ENCODE results near the gene CD101. TPM values are rescaled to one million over a fixed set of nuclear protein-coding genes. Genes with fewer than 3 reads are reported as not detected.
A peak's percentile ranks its signal among the peaks of the same experiment; 100 is the strongest.

CD101 gene
- total RNA-seq, 2 donors from 2014 or later, result 2.0 to 3.0 TPM

GRCh38 chr1:117010310-117010969, 8.9 kb downstream of the CD101 start:
- H3K4me3 Mint-ChIP-seq, result no peak overlapping the region
- H3K4me1 Mint-ChIP-seq (ENCODE audit: low read depth), result peaks cover 58% of the 10 kb centered on the region
- peak overlapping the region; percentile 30 for H3K27ac Mint-ChIP-seq
- DNase-seq (no peak), ATAC-seq (replicated peaks in 1 of 2) (no peak)
- H3K9me3 Mint-ChIP-seq, result no peaks in the 10 kb centered on the region
- no peaks in the 10 kb centered on the region for H3K36me3 Mint-ChIP-seq (ENCODE audit: insufficient read depth in 2 of 2)
- no peaks in the 10 kb centered on the region for H3K27me3 Mint-ChIP-seq (ENCODE audit: low read depth)

DNA sequence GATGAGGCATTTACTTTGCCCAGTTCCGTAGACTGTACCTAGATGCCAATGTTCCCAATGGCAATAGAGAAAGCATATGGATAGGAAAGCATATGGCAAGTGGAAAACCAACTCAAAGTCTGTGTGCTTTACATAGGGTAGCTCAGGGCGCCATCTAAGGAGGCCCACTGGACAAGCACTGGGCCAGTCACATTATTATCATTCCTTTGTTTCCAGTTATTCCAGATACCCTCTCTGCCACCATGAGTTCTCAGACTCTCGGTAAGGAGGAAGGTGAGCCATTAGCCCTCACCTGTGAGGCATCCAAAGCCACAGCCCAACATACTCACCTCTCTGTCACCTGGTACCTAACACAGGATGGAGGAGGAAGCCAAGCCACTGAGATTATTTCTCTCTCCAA, 9.8 kb downstream of the CD101 start:
- Mint-ChIP-seq H3K4me1 (ENCODE audit: low read depth) (peaks cover 63% of the 10 kb centered on the region), H3K4me3 (no peak overlapping the region), H3K9me3 (no peaks in the 10 kb centered on the region), H3K36me3 (ENCODE audit: insufficient read depth in 2 of 2) (no peaks in the 10 kb centered on the region), H3K27me3 (ENCODE audit: low read depth) (no peaks in the 10 kb centered on the region), H3K27ac (no peak overlapping the region)
- DNase-seq, result no peak
- no peak for ATAC-seq (replicated peaks in 1 of 2)

DNA sequence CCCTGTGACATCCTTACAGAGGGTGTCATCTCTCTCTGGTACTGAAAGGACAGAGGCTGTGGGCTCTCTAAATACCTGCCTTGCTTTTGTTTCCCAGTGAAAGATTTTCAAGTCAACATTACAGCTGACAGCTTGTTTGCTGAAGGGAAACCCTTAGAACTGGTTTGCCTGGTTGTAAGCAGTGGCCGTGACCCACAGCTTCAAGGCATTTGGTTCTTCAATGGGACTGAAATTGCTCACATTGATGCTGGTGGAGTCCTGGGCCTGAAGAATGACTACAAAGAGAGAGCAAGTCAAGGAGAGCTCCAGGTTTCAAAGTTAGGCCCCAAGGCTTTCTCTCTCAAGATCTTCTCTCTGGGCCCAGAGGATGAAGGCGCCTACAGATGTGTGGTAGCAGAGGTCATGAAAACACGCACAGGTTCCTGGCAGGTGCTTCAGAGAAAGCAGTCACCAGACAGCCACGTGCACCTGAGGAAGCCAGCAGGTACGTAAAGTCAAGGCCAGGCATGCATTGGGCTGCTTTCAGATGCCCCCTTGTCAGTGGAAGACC, 11.8 kb downstream of the CD101 start:
- no peak overlapping the region for H3K4me3 Mint-ChIP-seq
- DNase-seq, result no peak
- H3K4me1 Mint-ChIP-seq (ENCODE audit: low read depth), result peaks cover 65% of the 10 kb centered on the region
- H3K9me3 Mint-ChIP-seq, result no peaks in the 10 kb centered on the region
- no peaks in the 10 kb centered on the region for H3K36me3 Mint-ChIP-seq (ENCODE audit: insufficient read depth in 2 of 2)
- no peak overlapping the region for H3K27ac Mint-ChIP-seq
- H3K27me3 Mint-ChIP-seq (ENCODE audit: low read depth), result no peaks in the 10 kb centered on the region
- ATAC-seq (replicated peaks in 1 of 2), result no peak

GRCh38 chr1:117014209-117014608, 12.6 kb downstream of the CD101 start:
- Mint-ChIP-seq H3K27ac (no peak overlapping the region), H3K27me3 (ENCODE audit: low read depth) (no peaks in the 10 kb centered on the region), H3K36me3 (ENCODE audit: insufficient read depth in 2 of 2) (no peaks in the 10 kb centered on the region), H3K4me3 (peak overlapping the region; percentile 27 to 49), H3K9me3 (no peaks in the 10 kb centered on the region), H3K4me1 (ENCODE audit: low read depth) (peaks cover 56% of the 10 kb centered on the region)
- DNase-seq (peak in 1 of 2 donors; percentile 18), ATAC-seq (replicated peaks in 1 of 2) (peak; percentile 81 to 82)

DNA sequence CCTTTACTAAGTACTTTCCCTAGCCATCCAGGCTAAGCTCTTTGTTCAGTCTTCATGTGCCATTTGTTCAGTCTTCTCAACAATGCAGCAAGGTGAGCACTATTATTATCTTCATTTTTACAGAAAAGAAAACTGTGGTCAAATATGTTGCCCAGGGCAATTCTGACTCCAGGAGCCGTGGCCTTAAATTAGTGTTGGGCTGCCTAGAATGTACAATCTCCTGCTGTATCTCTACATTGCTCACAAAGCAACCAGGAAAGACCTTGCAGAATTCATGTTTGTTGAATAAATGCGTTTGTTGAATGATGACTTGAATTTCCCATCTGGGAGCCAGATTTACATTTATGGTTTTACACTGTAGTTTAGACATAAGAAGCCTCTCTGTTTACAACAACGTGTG, 14.2 kb downstream of the CD101 start:
- Mint-ChIP-seq H3K9me3 (no peaks in the 10 kb centered on the region), H3K4me1 (ENCODE audit: low read depth) (peaks cover 49% of the 10 kb centered on the region), H3K27ac (no peak overlapping the region), H3K36me3 (ENCODE audit: insufficient read depth in 2 of 2) (no peaks in the 10 kb centered on the region), H3K27me3 (ENCODE audit: low read depth) (no peaks in the 10 kb centered on the region), H3K4me3 (peak overlapping the region in 1 of 2 donors; percentile 13)
- no peak for ATAC-seq (replicated peaks in 1 of 2)
- no peak for DNase-seq

GRCh38 chr1:117017062-117017461, 15.5 kb downstream of the CD101 start:
- no peak for DNase-seq
- H3K4me1 Mint-ChIP-seq (ENCODE audit: low read depth), result peaks cover 49% of the 10 kb centered on the region
- no peaks in the 10 kb centered on the region for H3K9me3 Mint-ChIP-seq
- ATAC-seq (replicated peaks in 1 of 2), result peak in 1 of 2 donors; percentile 18
- H3K27me3 Mint-ChIP-seq (ENCODE audit: low read depth), result no peaks in the 10 kb centered on the region
- no peaks in the 10 kb centered on the region for H3K36me3 Mint-ChIP-seq (ENCODE audit: insufficient read depth in 2 of 2)
- no peak overlapping the region for H3K4me3 Mint-ChIP-seq
- H3K27ac Mint-ChIP-seq, result no peak overlapping the region

GRCh38 chr1:117017648-117018047, 16.1 kb downstream of the CD101 start:
- H3K4me3 Mint-ChIP-seq, result no peak overlapping the region
- ATAC-seq (replicated peaks in 1 of 2) (no peak), DNase-seq (no peak)
- no peaks in the 10 kb centered on the region for H3K27me3 Mint-ChIP-seq (ENCODE audit: low read depth)
- H3K4me1 Mint-ChIP-seq (ENCODE audit: low read depth), result peaks cover 49% of the 10 kb centered on the region
- H3K36me3 Mint-ChIP-seq (ENCODE audit: insufficient read depth in 2 of 2), result no peaks in the 10 kb centered on the region
- H3K27ac Mint-ChIP-seq, result no peak overlapping the region
- H3K9me3 Mint-ChIP-seq, result no peaks in the 10 kb centered on the region

DNA sequence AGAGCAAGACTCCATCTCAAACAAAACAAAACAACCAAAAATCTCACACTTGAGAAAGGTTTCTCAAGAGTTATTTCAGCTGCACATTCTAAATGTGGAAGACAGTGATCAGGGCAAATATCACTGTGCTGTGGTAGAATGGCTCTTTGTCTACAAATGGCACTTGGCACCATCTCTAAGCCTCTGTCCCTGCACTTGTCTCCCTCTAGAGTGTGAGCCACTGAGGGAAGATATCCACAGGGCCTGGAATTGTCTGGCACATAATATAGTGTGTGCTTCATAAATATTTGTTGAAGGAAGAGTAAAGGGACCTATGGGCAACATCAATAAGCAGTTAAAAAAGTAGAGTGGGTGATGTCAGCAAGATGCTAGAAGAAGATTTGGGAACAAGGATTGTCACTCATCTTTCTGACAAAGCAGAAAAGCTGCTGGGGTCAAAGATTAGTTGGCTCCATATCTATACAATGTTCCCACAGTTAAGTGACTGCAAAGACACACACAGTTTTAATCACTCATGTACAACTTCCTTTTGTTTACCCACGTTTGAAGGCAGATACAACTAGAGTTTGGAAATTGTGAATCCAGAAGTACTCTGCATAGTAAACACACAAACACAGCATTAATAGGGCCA, 19.1 kb downstream of the CD101 start:
- Mint-ChIP-seq H3K4me3 (no peak overlapping the region), H3K4me1 (ENCODE audit: low read depth) (peaks cover 23% of the 10 kb centered on the region), H3K27ac (no peak overlapping the region), H3K27me3 (ENCODE audit: low read depth) (no peaks in the 10 kb centered on the region), H3K9me3 (no peaks in the 10 kb centered on the region), H3K36me3 (ENCODE audit: insufficient read depth in 2 of 2) (no peaks in the 10 kb centered on the region)
- no peak for ATAC-seq (replicated peaks in 1 of 2)
- DNase-seq, result no peak

DNA sequence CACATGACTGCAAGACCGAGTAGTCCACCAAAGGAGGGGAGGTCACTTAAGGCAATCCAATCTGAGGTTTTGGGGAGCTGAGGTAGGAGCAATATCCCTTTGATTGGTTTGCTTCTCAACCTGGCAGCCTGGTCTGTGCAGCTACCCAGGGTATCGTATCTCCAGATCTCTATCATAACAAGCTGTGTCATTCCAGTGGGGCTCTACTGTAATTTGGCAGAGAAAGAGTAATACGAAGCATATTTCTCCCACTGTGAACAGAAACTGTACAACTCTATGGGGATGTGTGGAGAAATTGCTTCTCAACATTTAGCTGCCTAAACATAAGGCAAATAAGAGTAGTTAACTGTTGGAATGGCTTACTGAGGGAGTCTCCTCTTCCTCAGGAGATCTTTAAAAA, 20.6 kb downstream of the CD101 start:
- H3K4me1 Mint-ChIP-seq (ENCODE audit: low read depth), result peaks cover 8% of the 10 kb centered on the region
- H3K9me3 Mint-ChIP-seq, result no peaks in the 10 kb centered on the region
- H3K27ac Mint-ChIP-seq, result no peak overlapping the region
- no peaks in the 10 kb centered on the region for H3K36me3 Mint-ChIP-seq (ENCODE audit: insufficient read depth in 2 of 2)
- H3K27me3 Mint-ChIP-seq (ENCODE audit: low read depth), result no peaks in the 10 kb centered on the region
- ATAC-seq (replicated peaks in 1 of 2) (no peak), DNase-seq (no peak)
- no peak overlapping the region for H3K4me3 Mint-ChIP-seq

- Mint-ChIP-seq H3K4me1 (ENCODE audit: low read depth) (peaks cover 8% of the 10 kb centered on the region), H3K27ac (no peak overlapping the region), H3K27me3 (ENCODE audit: low read depth) (no peaks in the 10 kb centered on the region), H3K4me3 (no peak overlapping the region), H3K36me3 (ENCODE audit: insufficient read depth in 2 of 2) (no peaks in the 10 kb centered on the region), H3K9me3 (no peaks in the 10 kb centered on the region)
- DNase-seq, result no peak
- no peak for ATAC-seq (replicated peaks in 1 of 2)
Observed at GRCh38 chr1:117025568-117025967, 24.0 kb downstream of the CD101 start.

DNA sequence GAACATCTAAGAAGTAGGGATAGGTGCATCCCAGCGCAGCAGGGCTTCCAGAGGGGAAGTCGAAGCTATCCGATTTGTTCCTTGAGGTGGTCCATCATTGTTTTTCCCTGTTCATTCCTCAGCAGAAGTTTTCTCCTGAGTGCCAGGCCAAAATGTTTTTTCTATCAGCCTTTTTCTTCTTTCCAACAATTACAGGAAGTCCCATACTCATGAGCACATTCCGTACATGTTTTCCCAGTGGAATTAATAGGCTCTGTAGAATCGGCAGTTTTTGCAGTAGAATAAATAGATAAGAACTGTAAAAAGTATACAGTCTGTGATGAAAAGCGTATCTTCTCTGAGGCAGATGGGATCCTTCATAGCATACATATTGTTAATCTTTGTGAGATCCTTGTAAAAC, 24.8 kb downstream of the CD101 start:
- DNase-seq, result no peak
- Mint-ChIP-seq H3K4me3 (no peak overlapping the region), H3K27me3 (ENCODE audit: low read depth) (no peaks in the 10 kb centered on the region), H3K36me3 (ENCODE audit: insufficient read depth in 2 of 2) (no peaks in the 10 kb centered on the region), H3K27ac (no peak overlapping the region), H3K4me1 (ENCODE audit: low read depth) (peaks cover 11% of the 10 kb centered on the region), H3K9me3 (no peaks in the 10 kb centered on the region)
- ATAC-seq (replicated peaks in 1 of 2), result no peak

DNA sequence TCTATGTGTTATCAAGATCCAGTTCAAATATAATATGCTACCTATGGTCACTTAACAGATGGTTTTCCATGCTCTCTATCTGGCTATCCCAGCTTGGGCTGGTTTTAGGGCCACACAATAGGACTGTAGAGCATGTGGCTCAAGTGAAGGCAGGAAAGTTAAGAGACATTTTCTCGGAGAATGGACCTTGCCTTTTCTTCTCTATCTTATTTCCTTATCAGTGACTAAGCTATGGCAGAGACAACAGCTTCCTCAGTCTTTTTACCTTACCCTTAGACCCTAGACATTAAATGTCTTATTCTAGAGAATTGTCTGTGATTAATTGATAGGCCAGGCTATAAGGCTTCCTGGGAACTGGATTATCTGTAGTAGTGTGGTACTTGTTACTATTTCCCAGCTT, 28.1 kb downstream of the CD101 start:
- Mint-ChIP-seq H3K4me1 (ENCODE audit: low read depth) (peaks cover 11% of the 10 kb centered on the region), H3K27ac (no peak overlapping the region)

DNA sequence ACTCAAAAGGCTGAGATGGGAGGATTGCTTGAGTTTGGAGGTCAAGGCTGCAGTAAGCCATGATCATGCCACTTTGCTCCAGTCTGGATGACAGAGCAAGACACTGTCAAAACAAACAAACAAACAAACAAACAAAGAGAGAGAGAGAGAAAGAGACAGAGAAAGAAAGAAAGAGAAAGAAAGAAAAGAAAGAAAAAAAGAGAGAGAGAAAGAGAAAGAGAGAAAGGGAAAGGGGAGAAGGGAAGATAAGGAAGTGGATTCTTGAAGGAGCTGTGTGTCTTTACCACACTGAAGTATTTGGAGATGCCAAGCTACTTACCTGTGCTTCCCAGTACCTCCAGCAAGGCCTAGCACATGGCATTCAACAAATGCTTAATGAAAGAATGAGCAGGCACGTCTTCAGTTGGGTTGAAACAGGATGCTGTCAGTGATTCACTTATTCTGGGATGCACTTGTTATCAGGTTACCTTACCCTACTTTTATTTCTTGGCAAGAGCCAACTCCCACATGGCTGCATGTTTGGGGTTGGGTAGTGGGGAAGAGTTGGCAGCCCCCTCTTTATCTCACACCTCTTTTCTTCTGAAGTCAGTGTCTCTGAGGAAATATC, 28.8 kb downstream of the CD101 start:
- Mint-ChIP-seq H3K36me3 (ENCODE audit: insufficient read depth in 2 of 2) (no peaks in the 10 kb centered on the region), H3K4me1 (ENCODE audit: low read depth) (peaks cover 11% of the 10 kb centered on the region), H3K27ac (peak overlapping the region; percentile 27), H3K4me3 (peak overlapping the region in 1 of 2 donors; percentile 3), H3K9me3 (no peaks in the 10 kb centered on the region), H3K27me3 (ENCODE audit: low read depth) (no peaks in the 10 kb centered on the region)
- DNase-seq (no peak), ATAC-seq (replicated peaks in 1 of 2) (peak in 1 of 2 donors; percentile 26)

More for the DNA sequence above, 28.1 kb downstream of the CD101 start:
- DNase-seq (no peak), ATAC-seq (replicated peaks in 1 of 2) (no peak)
- H3K36me3 Mint-ChIP-seq (ENCODE audit: insufficient read depth in 2 of 2), result no peaks in the 10 kb centered on the region
- H3K4me3 Mint-ChIP-seq, result no peak overlapping the region
- H3K9me3 Mint-ChIP-seq, result no peaks in the 10 kb centered on the region
- H3K27me3 Mint-ChIP-seq (ENCODE audit: low read depth), result no peaks in the 10 kb centered on the region
